ENCODE data around the gene ADAM12.

The ADAM12 gene

DNA sequence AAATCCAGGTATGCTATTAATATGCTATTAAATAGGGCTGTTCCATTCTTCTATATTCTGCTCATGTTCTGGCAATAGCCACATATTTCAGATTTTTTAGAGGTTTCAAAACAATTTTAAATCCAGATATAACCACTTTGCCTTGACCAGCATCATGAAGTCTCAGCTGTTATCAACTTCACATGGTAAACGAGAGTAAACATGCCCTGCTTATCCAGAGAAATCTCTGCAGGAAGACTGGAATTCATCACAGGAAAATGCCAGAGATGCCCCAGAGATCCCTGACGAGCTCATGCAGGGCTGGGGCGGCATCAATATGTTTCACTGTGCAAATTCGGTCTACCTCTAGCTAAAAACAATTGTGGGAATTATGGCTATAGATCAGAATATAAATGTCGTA, 365.4 kb downstream of the ADAM12 start:
- no peak for DNase-seq (ENCODE audit: low read depth)
- H3K4me3 ChIP-seq (ENCODE audit: low read depth, low read length), result no peak overlapping the region

- H3K4me3 ChIP-seq (ENCODE audit: low read depth, low read length), result no peak overlapping the region
- DNase-seq (ENCODE audit: low read depth), result no peak
Observed at GRCh38 chr10:126021833-126022500, 366.3 kb downstream of the ADAM12 start.

- DNase-seq (ENCODE audit: low read depth), result no peak
- no peak overlapping the region for H3K4me3 ChIP-seq (ENCODE audit: low read depth, low read length)
Observed at GRCh38 chr10:126017961-126018560, 370.2 kb downstream of the ADAM12 start.

GRCh38 chr10:126016882-126017281, 371.4 kb downstream of the ADAM12 start:
- no peak overlapping the region for H3K4me3 ChIP-seq (ENCODE audit: low read depth, low read length)
- no peak for DNase-seq (ENCODE audit: low read depth)

- H3K4me3 ChIP-seq (ENCODE audit: low read depth, low read length), result no peak overlapping the region
- DNase-seq (ENCODE audit: low read depth), result no peak
Observed at GRCh38 chr10:126016156-126016805, 372.0 kb downstream of the ADAM12 start.

- DNase-seq (ENCODE audit: low read depth), result no peak
- no peak overlapping the region for H3K4me3 ChIP-seq (ENCODE audit: low read depth, low read length)
Observed at GRCh38 chr10:126015413-126015812, 372.9 kb downstream of the ADAM12 start.

- DNase-seq (ENCODE audit: low read depth), result peak; percentile 67
- H3K4me3 ChIP-seq (ENCODE audit: low read depth, low read length), result no peak overlapping the region
Observed at GRCh38 chr10:126014309-126014708, 374.0 kb downstream of the ADAM12 start.

- DNase-seq (ENCODE audit: low read depth), result peak; percentile 73
- no peak overlapping the region for H3K4me3 ChIP-seq (ENCODE audit: low read depth, low read length)
Observed at GRCh38 chr10:126013489-126014281, 374.6 kb downstream of the ADAM12 start.

GRCh38 chr10:126012485-126012884, 375.8 kb downstream of the ADAM12 start:
- DNase-seq (ENCODE audit: low read depth), result peak; percentile 39
- H3K4me3 ChIP-seq (ENCODE audit: low read depth, low read length), result no peak overlapping the region

DNA sequence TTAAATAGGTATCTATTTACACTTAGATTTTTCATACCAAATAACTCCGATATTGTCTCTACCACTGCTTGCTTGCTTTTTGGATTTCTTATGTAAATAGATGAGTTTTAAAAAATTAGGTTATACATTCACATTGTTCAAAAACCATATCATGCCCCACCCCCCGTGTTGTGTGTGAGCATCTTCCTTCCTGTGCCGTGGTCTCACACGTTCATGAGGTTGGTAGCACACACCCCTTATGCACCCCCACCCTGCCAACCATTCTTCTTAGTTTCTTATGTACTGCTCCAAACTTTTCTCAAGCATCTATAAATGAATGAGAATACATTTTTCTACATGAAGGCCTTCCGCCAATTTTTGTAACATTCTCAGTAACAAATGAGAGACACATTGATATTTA, 376.3 kb downstream of the ADAM12 start:
- DNase-seq (ENCODE audit: low read depth), result no peak
- no peak overlapping the region for H3K4me3 ChIP-seq (ENCODE audit: low read depth, low read length)

GRCh38 chr10:126009650-126010049, 378.6 kb downstream of the ADAM12 start:
- H3K4me3 ChIP-seq (ENCODE audit: low read depth, low read length), result no peak overlapping the region
- DNase-seq (ENCODE audit: low read depth), result no peak

DNA sequence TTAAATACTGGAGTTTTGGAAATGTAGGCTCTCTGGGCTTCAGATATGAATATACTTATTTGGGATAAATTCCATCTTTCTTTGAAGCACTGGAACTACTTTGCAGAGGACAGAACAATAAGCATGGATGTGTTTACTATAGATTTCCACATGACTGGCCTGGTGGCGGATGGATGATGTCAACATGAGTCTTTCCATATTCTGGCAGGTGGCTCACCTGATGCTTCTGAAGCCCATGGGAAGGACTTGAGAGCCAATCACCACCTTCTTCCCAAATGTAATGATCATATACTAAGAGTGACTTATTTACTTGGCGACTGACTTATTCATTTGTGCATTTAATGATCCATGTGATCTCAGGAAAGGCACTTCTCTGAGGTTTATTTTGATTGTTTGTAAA, 381.4 kb downstream of the ADAM12 start:
- DNase-seq (ENCODE audit: low read depth), result no peak
- no peak overlapping the region for H3K4me3 ChIP-seq (ENCODE audit: low read depth, low read length)

DNA sequence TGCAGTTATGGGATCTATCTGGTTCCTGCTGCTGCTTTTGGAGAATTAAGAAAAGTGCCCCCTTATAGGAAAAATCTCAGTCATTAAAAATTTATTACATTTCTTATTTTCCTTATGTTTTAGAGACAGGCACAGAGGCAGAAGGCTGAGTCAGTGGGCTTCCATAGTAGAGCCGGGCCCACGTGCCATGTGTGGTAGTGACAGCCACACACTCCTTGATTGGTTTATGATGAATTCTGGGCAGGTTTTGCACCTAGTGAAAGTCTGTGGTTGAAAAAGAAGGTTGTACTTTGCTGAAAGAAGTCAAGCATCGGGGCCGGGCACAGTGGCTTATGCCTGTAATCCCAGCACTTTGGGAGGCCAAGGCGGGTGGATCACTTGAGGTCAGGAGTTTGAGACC, 382.0 kb downstream of the ADAM12 start:
- DNase-seq (ENCODE audit: low read depth), result no peak
- no peak overlapping the region for H3K4me3 ChIP-seq (ENCODE audit: low read depth, low read length)

DNA sequence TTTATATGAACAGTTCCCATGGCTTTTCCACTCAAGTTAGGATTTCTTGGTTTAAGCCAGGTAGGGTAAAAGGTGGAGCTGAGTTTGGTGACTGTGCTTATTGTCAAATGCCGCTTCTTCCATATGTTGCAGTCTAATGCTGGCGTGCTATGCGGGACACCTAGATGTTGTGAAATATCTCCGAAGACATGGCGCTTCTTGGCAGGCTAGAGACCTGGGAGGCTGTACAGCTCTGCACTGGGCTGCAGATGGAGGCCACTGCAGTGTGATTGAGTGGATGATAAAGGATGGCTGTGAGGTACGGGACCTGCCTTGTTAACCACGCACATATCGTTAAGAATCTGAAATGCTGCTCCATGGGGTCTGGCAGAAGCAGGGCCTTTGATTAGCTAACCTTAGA, 383.5 kb downstream of the ADAM12 start:
- no peak for DNase-seq (ENCODE audit: low read depth)

DNA sequence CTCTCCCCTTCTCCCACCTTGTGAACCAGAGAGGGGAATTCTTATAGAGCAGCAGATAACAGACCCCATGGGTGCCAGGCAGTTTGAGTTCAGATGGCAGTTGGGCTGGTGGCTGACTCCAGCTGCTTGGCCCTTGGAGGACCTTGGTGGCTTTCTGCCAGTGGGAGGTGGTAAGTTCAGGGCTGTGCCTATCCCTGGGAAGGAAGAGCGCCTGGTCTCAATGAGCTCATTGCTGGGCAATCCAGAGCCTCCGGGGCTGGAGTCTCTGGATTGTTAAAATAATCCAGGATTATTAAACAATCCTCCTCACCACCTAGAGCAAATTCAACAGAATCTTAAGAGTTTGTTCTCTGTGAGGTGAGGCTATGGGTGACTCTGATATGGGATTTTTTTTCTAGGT, 386.7 kb downstream of the ADAM12 start:
- H3K4me3 ChIP-seq (ENCODE audit: low read depth, low read length), result no peak overlapping the region
- no peak for DNase-seq (ENCODE audit: low read depth)

More for the DNA sequence above, 383.5 kb downstream of the ADAM12 start:
- no peak overlapping the region for H3K4me3 ChIP-seq (ENCODE audit: low read depth, low read length)

DNA sequence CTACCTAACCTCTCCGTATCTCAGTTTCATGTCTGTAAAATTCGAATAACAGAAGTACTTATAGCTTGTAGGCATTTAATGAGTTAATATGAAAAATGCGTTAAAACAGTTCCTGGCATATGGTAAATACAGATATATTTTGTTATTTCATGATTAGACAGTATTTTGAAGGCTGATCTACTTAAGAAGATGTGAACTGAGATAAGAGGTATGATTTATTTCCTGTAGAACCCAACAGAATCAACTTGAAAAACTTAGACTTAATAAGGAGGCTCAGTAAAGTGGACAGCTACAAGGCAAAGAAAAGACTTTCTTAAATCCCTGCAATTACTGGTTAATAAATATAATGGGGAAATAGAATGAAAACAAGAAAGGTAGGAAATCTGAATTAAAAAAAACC, 388.6 kb downstream of the ADAM12 start:
- H3K4me3 ChIP-seq (ENCODE audit: low read depth, low read length), result no peak overlapping the region
- DNase-seq (ENCODE audit: low read depth), result no peak

DNA sequence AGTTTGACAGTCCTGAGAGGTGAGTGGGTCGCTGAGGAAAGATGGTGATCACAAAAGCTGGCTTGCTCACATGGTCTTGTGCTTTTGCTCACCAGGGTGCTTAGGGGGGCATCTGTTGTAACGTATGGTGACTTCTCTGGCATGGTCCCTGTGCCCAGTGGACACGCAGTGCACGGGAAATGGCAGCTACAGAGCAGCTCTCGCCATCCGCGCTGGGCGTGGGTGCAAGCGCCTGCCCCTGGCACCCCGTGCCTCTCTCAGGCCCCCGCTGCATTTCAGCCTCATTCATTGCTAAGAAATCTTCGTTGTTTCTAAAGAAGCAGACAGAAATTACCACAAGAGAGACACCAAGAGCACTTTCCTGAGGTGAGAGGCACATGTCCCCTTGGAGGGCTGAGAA, 390.7 kb downstream of the ADAM12 start:
- no peak overlapping the region for H3K4me3 ChIP-seq (ENCODE audit: low read depth, low read length)
- DNase-seq (ENCODE audit: low read depth), result no peak

DNA sequence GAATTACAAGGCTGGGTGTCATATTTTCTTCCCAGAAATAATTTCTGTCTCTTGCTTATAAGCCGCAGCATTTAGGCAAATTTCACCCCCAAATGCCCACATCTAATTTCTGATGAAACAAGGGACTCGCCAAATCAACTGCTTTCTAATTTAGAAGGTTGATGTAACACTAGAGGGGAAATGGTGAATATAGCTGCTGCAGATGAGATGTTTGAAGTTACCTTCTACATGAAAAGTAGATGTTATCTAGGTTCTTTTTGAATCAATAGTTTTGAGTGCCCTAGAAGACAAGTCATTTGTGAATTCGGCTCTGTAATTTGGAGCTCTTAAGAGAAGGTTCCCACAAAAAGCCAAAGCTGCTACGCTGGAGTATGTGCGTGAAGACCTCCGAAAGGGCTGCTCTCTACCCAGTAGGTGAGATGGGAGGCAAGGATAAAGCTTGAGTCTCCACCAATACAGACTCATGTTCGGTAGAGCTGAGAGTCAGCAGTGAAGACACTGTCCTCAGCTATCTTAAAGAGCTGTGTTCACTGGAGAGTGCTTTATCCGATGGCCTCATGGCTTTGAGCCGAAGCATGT, 392.5 kb downstream of the ADAM12 start:
- H3K4me3 ChIP-seq (ENCODE audit: low read depth, low read length), result no peak overlapping the region
- DNase-seq (ENCODE audit: low read depth), result no peak

DNA sequence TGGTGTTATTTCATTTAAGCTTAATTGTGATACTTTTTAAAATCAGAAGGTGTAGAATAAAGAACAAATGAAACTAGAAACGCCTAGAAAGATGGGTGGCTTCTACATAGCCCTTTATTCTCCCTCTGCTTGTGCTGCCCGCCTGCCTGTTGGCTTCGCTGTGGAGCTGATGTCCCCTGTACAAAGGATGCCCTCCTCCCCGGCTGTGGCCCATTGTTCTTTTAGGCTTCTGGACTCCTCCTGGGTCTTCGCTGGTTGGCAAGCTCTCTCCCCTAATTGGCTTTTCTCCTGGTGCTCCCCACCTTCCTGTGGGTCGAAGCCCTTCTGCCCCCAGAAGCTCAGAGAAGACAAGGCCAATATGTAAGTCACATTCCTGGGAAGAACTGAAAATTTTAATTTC, 393.7 kb downstream of the ADAM12 start:
- DNase-seq (ENCODE audit: low read depth), result no peak
- no peak overlapping the region for H3K4me3 ChIP-seq (ENCODE audit: low read depth, low read length)

DNA sequence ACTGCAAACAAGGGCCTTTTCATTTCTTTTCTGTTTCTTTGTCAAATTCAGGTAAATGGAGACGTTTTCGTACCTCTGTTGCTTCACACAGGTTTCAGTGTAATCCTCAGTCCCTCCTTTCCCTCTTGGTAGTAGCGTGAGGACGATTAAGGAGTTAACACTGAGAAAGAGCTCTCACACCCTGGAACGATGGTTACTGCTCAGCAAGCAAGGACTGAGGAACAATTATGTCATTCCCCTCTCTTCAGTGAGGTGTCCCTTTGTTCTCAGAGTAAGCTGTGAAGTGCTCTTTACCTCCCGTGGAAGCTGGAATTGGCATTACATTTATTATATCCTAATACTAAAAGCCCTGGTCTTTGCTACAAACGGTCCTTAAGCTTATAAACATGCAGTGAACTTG, 396.0 kb downstream of the ADAM12 start:
- no peak overlapping the region for H3K4me3 ChIP-seq (ENCODE audit: low read depth, low read length)
- DNase-seq (ENCODE audit: low read depth), result no peak
